ENCODE measurements around the gene RUFY4.
"Not testable (repeated sequence)": the region's sequence is repeated elsewhere in the genome, so short reads cannot be mapped to it uniquely, and the experiment has no call there.

Gene RUFY4

DNA sequence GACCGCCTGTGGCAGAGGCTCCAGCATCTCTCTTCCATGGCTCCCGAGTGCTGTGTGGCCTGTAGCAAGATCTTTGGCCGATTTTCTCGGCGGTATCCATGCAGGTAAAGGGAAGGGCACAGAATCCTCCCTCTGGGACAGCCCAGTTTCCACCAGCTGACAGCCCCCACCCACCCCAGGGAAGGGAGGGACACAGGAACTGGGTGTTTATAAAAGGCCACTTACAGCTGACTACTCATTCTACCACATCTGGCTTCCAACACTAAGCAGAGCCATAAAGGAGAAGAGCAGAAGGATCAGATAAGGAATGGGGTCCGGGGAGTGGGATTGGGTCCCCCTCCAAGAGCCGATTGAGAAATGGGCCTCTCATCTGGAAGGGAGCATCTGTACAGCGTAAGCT, 20.2 kb downstream of the RUFY4 start:
- no peak for DNase-seq (ENCODE audit: low read depth)

DNA sequence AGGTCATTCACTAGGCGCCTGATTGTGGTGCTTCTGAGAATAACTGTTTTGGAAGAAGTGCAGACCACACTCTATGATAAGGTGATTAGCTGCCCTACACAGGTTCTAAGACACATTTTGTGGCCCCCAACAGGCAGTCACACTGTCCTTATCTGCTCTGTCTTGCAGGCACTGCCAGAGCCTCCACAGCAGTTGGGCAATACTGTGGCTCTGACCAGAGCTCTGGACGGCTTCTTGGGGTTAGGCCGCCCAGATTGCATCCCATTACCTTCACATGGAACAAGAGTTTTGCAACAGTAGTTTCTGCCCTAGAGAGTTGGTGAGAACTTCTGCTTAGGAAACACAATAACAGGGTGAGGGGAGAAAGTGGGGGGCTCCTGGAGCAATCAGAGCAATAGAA, 22.7 kb downstream of the RUFY4 start:
- no peak for DNase-seq (ENCODE audit: low read depth)

DNA sequence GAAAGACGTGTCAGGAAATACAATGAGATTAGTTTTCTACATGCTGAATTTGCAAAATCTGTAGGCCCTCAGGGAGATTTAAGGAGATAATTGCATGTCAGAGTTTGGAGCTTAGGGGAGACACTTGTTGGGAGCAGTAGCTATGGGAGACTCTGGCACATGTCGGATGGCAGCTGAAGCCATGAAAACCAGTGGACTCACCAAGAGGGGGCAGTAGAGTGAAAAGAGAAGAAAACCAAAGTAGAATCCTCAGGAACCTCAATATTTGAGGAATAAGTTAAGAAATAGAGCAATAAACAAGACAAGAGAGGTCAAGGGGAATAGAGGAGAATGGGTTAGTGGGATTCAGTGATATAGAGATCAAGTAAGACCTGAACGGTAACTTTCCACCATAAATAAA, 24.8 kb downstream of the RUFY4 start:
- no peak for DNase-seq (ENCODE audit: low read depth)

DNA sequence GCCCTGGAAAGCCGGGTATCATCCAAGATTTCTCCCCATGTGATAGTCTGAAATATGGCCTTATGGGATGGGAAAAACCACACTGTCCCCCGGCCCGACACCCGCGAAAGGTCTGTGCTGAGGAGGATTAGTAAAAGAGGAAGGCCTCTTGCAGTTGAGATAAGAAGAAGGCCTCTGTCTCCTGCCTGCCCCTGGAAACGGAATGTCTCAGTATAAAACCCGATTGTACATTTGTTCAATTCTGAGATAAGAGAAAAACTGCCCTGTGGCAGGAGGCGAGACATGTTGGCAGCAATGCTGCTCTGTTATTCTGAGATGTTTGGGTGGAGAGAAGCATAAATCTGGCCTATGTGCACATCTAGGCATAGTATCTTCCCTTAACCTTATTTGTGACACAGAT, 26.8 kb downstream of the RUFY4 start:
- DNase-seq (ENCODE audit: low read depth), result no peak

DNA sequence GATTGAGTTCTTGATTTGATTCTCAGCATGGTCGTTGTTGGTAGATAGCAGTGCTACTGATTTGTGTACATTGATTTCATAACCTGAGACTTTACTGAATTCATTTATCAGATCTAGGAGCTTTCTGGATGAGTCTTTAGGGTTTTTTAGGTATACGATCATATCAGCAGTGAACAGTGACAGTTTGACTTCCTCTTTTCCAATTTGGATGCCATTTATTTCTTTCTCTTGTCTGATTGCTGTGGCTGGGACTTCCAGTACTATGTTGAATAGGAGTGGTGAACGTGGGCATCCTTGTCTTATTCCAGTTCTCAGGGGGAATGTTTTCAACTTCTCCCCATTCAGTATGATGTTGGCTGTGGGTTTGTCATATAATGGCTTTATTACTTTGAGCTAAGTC, 28.9 kb downstream of the RUFY4 start:
- no peak for DNase-seq (ENCODE audit: low read depth)

DNA sequence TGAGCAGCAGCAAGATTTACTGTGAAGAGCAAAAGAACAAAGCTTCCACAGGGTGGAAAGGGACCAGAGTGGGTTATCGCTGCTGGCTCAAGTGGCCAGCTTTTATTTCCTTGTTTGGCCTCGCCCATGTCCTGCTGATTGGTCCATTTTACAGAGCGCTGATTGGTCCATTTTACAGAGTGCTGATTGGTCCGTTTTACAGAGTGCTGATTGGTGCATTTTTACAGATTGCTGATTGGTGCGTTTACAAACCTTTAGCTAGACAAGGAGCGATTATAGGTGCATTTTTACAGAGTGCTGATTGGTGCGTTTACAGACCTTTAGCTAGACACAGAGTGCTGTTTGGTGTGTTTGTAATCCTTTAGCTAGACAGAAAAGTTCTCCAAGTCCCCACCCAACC, 39.8 kb downstream of the RUFY4 start:
- not testable (repeated sequence) for DNase-seq (ENCODE audit: low read depth)

DNA sequence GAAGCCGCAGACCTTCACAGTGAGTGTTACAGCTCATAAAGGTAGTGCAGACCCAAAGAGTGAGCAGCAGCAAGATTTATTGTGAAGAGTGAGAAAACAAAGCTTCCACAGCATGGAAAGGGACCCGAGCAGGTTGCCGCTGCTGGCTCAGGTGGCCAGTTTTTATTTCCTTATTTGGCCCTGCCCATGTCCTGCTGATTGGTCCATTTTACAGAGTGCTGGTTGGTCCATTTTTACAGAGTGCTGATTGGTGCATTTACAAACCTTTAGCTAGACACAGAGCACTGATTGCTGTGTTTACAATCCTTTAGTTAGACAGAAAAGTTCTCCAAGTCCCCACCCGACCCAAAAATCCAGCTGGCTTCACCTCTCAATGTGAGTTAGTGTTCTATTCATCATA, 52.7 kb downstream of the RUFY4 start:
- not testable (repeated sequence) for DNase-seq (ENCODE audit: low read depth)

DNA sequence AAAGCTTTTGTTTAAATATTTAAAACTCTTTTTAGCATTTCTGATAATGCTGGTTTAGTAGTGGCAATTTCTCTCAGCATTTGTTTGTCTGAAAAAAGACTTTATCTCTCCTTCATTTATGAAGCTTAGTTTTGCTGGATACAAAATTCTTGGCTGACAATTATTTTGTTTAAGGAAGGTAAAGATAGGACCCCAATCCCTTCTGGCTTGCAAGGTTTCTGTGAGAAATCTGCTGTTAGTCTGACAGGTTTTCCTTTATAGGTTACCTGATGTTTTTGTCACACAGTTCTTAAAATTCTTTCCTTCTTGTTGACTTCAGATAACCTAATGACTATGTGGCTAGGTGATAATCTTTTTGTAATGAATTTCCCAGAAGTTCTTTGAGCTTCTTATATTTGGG, 53.2 kb downstream of the RUFY4 start:
- not testable (repeated sequence) for DNase-seq (ENCODE audit: low read depth)

DNA sequence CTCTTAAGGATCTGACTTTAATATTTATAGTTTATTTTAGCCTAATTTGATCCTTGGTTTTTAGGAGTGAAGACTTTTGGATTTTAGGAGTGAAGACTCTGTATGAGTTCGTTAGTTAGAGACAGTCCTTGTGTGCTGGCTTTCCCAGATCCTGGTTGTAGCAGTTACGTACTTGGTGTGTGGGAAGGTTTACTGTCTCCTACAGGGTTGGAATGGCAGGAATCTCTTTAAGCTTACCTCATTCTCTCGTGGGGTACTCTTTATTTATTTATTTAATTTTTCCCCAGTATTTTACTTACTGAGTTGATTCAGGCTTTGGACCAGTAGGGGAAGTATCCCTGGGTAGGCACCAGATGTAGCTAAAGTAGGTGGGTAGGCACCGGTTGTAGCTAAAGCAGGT, 54.9 kb downstream of the RUFY4 start:
- DNase-seq (ENCODE audit: low read depth), result no peak

DNA sequence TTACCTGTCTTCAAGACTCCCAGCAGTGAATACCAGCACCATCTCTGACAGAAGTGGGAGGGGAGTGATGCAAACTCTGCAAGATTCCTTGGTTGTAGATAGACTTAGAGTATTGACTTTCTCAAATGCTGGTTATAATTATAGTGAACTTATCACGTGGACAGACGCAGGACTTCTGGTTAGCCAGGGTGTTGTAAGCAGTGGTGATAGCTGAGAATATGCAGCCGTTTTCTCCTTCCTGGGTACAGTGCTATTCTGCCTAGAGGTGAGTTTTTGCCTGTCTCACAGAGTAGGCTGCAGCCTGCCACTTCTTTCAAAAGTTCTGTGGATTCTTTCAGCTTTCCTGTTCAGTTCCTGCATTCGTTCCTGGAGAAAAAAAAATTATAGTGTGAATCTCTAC, 56.0 kb downstream of the RUFY4 start:
- DNase-seq (ENCODE audit: low read depth), result no peak

DNA sequence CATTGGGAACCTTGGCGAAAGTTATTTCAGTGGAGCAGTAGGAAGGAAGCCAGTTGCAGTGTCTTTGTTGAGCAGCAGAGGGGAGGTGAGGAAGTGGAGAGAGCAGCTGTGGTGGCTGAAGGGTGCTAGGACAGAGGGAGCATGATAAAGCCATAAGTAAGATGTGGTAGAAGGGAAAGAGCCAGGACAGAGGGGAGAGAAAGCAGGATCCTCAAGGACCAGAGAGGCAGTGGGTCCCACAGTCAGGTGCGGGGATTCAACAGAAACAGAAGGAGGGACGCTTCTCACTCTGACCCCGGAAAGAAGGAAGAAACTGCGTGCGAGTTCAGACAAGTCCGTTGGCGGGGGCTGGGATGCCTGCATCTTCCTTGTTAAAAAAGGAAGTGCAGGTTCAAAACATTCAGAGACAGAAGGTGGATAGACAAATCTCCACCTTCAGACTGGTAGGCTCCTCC, 56.6 kb downstream of the RUFY4 start, which contains the start of gene CXCR2:
TSS of gene CXCR2 (plus strand) at position 403 of the 455 bp plus-strand sequence. CDS start 8,774 bp downstream, outside the sequence.
- no peak for DNase-seq (ENCODE audit: low read depth)

DNA sequence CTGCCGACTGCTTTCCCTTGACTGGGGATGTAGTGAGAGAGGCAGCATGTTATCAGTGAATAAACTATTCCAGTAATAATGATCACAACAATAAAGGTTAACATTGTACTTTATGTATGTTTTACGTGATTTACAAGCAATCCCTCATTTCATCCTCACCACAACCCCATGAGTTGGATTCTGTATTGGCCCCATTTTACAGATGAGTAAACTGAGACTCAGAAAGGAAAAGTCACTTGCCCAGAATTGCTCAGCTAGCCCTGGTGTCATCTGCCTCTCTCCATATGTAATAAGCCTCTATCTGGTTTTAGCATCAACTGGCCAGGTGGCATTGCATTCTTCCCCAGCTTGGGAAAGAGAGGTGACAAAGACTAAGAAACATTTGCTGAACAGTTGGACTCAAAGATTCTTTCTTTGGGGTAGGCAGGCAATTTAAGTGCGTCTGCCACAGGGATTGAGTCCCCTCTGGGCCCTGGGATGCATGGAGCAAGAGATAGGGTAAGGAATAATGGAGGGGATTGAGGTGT, 58.9 kb downstream of the RUFY4 start:
- DNase-seq (ENCODE audit: low read depth), result no peak

DNA sequence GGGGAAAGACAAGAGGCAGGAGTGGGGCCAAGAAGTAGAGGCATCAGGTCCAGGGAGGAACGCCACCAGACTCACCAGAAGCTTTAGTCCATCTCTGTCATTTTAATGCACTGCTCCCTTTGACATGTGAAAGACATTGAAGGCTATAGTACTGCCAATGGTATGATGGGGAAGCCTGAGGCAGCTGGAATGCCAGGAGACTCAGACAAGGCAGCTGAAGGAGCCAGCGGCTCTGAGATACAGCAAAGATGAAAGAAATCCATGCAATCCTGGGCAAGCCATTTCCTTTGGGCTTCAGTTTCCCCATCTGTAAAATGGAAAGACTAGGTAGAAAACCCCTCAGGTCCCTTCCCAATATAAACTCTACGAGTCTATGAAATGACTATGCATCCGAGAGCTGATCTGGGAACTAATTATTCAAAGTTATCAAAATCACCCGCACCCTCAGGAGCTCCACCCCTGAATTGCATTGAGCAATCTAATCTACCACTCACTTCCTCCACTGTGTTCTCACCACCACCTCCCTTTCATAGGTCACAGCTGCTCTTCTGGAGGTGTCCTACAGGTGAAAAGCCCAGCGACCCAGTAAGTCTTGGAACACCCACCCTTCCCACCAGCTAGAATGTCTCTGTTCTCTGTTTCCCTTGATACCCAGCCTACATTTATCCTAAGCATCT, 59.9 kb downstream of the RUFY4 start:
- no peak for DNase-seq (ENCODE audit: low read depth)

DNA sequence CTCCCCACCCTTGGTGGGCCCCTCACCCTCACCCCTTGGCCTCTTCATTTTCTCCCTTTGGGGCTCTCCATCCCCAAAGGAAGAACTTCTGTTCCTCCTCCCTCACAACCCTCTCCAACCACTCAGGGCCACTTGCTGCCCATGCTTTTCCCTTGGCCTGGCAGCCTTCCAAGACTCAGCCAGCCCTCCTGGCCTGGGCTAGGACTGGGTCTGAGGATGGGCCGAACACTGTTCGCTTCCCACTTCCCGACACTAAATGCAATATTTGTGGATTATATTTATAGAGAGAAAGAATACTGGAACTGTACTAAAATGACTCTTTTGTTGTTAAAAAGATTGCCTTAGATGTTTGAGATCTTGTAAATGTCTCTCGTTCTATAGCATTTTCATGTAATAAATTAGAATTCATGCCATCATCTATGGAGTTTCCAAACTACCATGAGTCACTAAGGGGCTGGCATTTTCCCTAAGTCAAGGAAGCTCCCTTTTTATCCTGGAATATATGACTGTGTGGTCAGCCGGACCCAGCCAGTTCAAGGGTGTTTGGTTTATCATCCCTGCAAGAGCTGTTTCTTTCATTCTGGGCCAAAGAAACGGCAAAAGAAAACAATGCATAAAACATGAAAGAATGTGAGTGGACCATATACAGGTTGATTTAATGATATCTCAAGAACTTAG, 60.5 kb downstream of the RUFY4 start:
- DNase-seq (ENCODE audit: low read depth), result no peak

DNA sequence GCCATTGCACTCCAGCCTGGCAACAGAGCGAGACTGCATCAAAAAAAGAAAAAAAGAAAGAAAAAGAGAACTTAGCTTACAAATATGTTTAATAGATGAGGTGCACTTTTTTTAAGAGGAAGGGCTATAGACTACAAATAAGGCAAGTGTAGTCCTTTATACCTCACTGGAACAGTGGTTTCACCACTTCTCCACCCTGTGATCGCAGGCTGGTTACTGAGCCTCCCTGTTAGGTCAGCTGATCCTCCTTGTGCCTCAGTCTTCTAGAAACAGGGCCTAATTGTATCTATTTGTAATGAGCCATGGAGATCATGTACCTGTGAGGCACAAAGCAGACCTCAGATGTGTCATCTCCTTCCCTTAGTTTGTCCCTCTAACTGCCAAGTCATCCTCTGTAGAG, 61.3 kb downstream of the RUFY4 start:
- DNase-seq (ENCODE audit: low read depth), result no peak

DNA sequence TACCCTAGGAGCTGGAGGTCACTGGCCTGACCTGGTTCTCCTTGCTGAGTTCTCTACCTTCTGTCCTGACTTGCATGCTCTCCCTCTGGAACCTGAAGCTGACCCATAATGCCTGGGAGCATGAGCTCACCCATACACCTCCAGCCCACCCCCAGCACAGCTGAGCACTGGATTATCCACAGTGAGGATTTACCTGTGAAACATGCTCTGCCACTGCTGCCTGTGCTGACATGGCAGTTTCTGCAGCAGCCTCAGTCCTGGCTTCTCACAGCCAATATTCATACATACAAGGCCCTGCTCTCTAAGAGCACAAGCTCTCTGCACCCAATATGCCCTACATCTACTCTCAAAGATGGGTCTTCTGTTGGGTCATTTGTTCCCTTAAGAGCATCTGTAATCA, 61.8 kb downstream of the RUFY4 start:
- DNase-seq (ENCODE audit: low read depth), result no peak

DNA sequence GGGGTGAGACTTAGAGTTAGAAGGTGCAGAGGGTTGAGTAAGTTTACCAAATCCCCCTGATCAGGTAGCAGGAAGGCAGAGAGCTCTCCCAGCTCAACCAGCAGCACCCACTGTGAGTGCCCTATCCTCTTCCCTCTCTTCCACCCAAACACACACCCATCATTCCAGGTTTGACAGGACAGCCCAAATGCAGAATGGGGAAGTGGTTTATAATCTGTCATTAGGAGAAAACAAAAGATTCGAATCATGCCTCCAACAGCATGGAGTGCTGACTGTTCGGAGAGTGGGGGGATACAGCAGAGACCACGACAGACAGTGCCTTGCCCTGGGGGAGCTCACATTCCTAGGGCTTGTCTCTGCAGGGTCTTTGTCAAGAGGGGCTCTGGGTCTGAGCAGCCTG, 68.5 kb downstream of the RUFY4 start:
- no peak for DNase-seq (ENCODE audit: low read depth)

DNA sequence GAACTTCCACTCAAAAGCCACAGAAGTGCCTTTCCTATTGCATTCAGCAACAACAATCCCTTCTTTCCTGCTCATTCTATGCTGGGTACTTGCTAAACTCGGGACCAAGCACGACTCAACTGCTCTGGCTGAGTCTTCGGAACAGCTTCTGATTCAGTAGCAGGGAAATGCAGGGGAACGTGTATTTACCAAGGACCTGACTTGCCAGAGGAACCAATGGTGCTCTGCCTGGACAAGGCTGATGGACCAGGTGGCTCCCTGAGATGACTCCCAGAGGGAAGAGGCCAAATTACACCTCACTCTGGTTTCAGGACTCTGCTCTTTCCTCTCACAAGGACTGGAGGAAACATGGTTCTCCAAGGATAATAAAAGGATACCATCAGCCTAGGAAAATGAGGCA, 69.0 kb downstream of the RUFY4 start:
- DNase-seq (ENCODE audit: low read depth), result no peak

Measured in activated T-cell treated with anti-CD3 and anti-CD28 coated beads for 48 hours (primary cell).